ENCODE results near the gene RGS4. TPM values are rescaled to one million over a fixed set of nuclear protein-coding genes. Genes with fewer than 3 reads are reported as not detected.

Gene RGS4
- total RNA-seq, 1 donor from 2014 or later = 38.1 TPM

GRCh38 chr1:163102590-163102989 is 33.4 kb downstream of the RGS4 start:
- H3K36me3 Mint-ChIP-seq = no peaks in the 10 kb centered on the region
- H3K9me3 Mint-ChIP-seq = no peaks in the 10 kb centered on the region
- no peak for TF ChIP-seq CTCF (conservative IDR thresholded peaks at IDR 0.05)
- no peak overlapping the region for H3K4me3 Mint-ChIP-seq
- no peaks in the 10 kb centered on the region for H3K27me3 Mint-ChIP-seq
- H3K4me1 Mint-ChIP-seq (ENCODE audit: unreplicated experiment) = no peaks in the 10 kb centered on the region
- DNase-seq (ENCODE audit: extremely low spot score, unreplicated experiment) = no peak
- H3K27ac Mint-ChIP-seq = no peak overlapping the region

- no peaks in the 10 kb centered on the region for H3K36me3 Mint-ChIP-seq
- H3K27me3 Mint-ChIP-seq = no peaks in the 10 kb centered on the region
- no peak for TF ChIP-seq CTCF (conservative IDR thresholded peaks at IDR 0.05)
- H3K9me3 Mint-ChIP-seq = no peaks in the 10 kb centered on the region
- H3K4me3 Mint-ChIP-seq = no peak overlapping the region
- no peaks in the 10 kb centered on the region for H3K4me1 Mint-ChIP-seq (ENCODE audit: unreplicated experiment)
- H3K27ac Mint-ChIP-seq = no peak overlapping the region
- no peak for DNase-seq (ENCODE audit: extremely low spot score, unreplicated experiment)
Measured at GRCh38 chr1:163104385-163105099, 35.4 kb downstream of the RGS4 start.

- Mint-ChIP-seq H3K9me3 (no peaks in the 10 kb centered on the region), H3K36me3 (no peaks in the 10 kb centered on the region), H3K4me1 (ENCODE audit: unreplicated experiment) (no peaks in the 10 kb centered on the region), H3K27ac (no peak overlapping the region), H3K4me3 (no peak overlapping the region), H3K27me3 (no peaks in the 10 kb centered on the region)
- DNase-seq (ENCODE audit: extremely low spot score, unreplicated experiment) = no peak
- TF ChIP-seq CTCF (conservative IDR thresholded peaks at IDR 0.05) = no peak
Measured at GRCh38 chr1:163106364-163106987, 37.3 kb downstream of the RGS4 start.

GRCh38 chr1:163107655-163108054 is 38.5 kb downstream of the RGS4 start:
- Mint-ChIP-seq H3K9me3 (no peaks in the 10 kb centered on the region), H3K4me1 (ENCODE audit: unreplicated experiment) (no peaks in the 10 kb centered on the region), H3K36me3 (no peaks in the 10 kb centered on the region), H3K27ac (no peak overlapping the region), H3K27me3 (no peaks in the 10 kb centered on the region), H3K4me3 (no peak overlapping the region)
- TF ChIP-seq CTCF (conservative IDR thresholded peaks at IDR 0.05) = no peak
- DNase-seq (ENCODE audit: extremely low spot score, unreplicated experiment) = no peak

GRCh38 chr1:163115887-163116286 is 46.7 kb downstream of the RGS4 start:
- H3K27ac Mint-ChIP-seq = no peak overlapping the region
- no peaks in the 10 kb centered on the region for H3K27me3 Mint-ChIP-seq
- no peaks in the 10 kb centered on the region for H3K9me3 Mint-ChIP-seq
- H3K36me3 Mint-ChIP-seq = no peaks in the 10 kb centered on the region
- DNase-seq (ENCODE audit: extremely low spot score, unreplicated experiment) = no peak
- no peaks in the 10 kb centered on the region for H3K4me1 Mint-ChIP-seq (ENCODE audit: unreplicated experiment)
- H3K4me3 Mint-ChIP-seq = no peak overlapping the region
- no peak for TF ChIP-seq CTCF (conservative IDR thresholded peaks at IDR 0.05)
